HG03520 (cell line): ENCODE results near the gene ADD3.

Experiments used
- ATAC-seq: cut with Tn5 transposase; IDR thresholded peaks from one replicate; pipeline ENCODE4 v1.9.1; 2021; ENCODE audit warnings: mild to moderate bottlenecking, moderate library complexity; ENCODE audit not compliant: unreplicated experiment

Gene ADD3, protein sequence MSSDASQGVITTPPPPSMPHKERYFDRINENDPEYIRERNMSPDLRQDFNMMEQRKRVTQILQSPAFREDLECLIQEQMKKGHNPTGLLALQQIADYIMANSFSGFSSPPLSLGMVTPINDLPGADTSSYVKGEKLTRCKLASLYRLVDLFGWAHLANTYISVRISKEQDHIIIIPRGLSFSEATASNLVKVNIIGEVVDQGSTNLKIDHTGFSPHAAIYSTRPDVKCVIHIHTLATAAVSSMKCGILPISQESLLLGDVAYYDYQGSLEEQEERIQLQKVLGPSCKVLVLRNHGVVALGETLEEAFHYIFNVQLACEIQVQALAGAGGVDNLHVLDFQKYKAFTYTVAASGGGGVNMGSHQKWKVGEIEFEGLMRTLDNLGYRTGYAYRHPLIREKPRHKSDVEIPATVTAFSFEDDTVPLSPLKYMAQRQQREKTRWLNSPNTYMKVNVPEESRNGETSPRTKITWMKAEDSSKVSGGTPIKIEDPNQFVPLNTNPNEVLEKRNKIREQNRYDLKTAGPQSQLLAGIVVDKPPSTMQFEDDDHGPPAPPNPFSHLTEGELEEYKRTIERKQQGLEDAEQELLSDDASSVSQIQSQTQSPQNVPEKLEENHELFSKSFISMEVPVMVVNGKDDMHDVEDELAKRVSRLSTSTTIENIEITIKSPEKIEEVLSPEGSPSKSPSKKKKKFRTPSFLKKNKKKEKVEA

GRCh38 chr10:110007701-110008517 lies at the start of gene ADD3:
ADD3 (plus strand) TSS chr10:110007984; CDS start chr10:110100654, 92,670 bp downstream.
- peak; percentile 32 for ATAC-seq

DNA sequence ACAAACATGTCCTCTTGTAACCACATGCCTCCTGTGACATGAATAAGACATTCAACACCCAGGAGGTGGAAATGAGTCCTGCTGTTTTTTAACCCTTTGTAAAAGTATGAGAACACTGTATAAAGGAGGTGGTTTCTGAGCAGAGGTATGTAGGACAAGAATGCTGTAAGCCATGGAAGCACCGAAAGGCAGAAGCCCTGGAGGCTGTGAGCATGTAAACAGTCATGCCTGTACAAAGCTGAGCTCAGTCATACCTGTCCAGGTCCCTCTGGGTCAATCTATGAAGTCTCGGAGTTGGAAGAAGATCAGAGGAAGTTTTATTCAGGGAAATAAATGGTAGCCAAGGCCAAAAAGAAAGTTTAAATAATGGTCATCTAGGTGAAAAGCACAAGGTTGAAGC lies 49.7 kb upstream of the ADD3 start:
- no peak for ATAC-seq

DNA sequence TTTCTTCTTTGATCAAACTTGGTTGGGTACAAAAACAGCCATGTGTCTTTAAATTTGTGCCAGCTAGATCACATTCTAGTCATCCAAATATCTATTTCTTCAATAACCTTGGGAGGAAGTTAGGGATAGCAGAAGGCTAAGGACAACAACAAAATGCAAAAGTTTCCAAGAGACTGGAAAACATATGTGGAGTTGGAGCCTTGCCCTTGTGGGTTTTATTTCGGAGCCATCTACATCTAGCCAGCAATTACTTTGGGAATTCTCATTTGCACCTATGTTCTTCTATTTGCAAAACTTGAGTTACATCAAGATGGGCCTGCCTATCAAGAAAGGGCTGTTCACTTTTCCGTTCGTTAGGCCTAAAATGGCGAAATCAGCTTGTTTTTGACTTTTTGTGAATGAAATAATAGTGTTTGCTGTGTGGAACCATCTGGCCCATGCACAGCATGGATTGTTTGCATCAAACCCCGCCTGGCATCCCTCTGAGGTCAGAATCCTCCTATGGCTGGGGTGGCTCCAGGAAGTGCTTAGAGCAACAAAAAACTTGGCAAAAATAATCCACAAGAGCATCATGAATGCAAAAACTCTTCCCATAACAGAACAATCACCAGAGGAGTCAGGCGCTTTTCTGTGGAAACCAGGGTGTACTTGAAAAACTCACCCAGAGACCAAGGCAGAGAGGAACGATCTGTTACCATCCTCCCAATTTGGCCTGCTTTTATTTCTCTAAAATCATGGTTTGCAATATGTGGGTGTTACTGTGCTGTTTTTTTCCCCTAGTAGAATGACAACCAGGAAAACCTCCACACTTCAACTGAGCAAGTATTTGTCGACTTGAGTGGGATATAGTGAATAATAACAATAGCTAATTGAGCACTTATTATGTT lies 48.3 kb upstream of the ADD3 start:
- no peak for ATAC-seq

- ATAC-seq, result no peak
Measured at GRCh38 chr10:109960682-109961081, 47.1 kb upstream of the ADD3 start.

DNA sequence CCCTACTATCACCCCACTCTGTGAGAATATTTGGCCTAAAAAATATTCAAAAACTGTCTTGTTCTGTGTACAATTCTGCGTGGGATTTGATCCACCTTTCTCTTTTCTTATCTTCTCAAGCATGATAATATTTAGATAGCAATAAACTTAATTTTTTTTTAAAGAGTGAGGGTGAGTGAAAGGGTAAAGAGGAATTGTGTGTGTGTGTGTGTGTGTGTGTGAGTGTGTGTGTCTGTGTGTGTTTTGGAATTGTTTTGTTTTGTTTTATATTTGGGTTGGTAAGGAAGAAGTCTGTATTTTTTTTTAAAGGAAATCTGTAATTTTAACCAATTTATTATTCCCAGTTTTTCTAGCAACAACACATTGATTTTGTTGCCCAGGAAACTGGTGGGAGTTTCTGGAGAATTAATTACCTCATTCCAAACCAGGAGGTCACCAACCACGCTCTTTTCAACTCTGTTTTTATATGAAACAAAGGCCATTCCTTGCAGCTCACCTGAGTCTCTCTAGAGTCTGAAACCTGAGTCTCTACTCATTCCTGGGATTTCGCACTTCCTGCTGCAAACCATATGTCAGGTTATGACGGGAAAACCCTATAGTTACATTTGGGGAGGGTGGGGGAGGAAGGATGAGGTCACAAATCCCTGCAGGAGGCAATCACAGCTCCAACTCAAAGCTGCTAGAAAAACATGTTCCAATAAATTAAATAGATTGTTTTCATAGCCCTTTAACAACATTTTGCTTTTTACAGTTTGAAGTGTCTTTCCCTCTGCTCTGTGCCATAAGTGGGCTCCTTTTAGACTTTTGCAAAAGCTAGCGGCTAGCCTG lies 46.4 kb upstream of the ADD3 start:
- no peak for ATAC-seq

DNA sequence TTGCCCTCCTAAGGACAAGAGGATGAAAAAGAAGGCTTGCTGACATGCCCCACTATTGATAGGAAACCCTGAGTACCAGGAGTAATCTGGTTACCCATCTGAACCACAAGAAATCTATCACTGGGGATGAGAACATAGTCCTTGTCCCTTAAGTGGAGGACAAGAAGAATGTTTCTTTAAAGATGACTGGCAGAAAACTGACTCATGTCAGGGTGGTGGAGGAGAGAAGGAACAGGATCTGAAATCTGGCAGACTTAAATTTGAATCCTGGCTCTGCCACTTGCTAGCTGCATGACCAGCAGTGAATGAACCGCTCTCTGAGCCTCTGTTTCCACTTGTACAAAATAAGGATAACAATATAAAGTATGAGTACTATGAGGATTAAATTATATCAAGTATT lies 45.5 kb upstream of the ADD3 start:
- ATAC-seq, result no peak

DNA sequence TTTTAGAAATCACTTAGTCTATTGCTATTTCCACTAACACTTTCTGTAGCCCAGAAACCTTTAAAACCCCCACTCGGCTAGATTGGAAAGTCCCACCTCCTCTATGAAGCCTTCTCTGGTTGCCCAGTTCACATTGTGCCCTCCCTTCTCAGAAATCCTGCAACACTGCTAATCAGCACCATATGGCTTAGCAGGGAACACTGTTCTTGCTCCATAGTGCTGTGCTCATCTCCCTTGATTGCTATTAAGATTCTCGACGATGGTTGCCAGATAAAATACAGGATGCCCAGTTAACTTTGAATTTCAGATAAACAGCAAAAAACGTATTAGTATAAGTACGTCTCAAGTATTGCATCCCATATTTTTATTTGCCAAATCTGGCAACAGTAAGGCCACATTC lies 44.3 kb upstream of the ADD3 start:
- ATAC-seq, result no peak

DNA sequence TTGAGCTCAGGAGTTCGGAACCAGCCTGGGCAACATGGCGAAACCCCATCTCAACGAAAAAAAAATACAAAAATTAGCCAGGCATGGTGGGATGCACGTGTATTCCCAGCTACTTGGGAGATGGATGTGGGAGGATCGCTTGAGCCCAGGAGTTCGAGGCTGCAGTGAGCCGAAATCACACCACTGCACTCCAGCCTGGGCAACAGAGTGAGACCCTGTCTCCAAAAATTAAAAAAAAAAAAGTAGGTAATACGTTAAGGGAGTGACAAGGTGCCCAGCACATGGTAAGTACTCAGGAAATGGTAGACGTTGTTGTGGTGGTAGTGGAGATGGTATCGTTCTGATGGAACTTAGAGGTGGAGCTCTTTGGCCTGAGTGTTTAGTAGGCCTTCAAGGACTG lies 43.5 kb upstream of the ADD3 start:
- ATAC-seq, result no peak

DNA sequence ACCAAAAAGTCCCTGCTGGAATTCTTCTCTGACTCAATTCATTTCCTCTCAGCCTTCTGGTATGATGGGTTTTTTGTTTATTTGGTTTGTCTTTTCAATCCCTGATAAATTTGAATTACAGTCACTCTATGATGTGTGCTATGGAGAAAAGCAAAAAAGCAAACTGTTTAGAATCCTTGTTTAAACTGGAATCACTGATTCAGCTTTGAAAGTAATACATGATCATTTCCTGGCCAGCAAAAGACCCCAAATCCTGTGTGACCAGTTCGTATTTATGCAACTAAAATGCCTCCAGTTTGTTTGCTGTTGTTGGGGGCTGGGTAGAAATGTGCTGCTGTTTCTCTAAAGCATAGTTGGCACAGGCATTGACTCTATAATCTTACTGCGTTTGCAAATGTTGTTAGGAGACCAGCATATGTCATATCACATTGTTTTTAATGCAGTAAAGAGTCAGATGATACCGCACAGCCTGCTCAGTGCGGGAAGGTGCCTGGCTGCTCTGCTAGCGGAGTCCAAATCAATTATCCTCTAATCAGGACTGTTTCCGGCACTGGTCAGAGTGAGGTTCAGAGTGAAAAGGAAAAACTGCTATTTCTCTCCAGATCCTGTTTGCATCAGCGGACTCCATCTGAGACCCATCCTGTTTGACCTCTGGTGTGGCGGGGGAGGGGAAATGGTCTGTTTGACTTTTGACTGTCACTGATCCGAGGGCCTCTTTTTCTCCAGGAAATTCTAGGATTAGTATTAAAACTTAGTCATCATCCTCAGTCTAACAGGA lies 40.6 kb upstream of the ADD3 start:
- no peak for ATAC-seq

DNA sequence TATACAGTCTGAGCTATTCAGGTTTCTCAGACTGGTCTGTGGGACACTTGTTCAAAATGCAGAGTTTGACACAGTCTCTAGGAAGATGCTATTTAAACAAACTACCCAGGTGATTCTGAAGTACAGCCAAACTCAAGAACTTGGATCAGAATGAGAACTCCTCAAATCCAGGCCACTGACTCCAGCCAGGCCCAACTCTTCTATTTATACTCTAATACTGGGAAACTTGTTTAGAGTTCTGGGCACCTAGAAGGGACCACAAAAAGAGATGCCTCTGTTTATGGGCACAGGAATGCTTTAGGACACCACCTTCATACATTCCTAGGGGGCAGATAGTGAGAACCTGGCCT lies 40.1 kb upstream of the ADD3 start:
- no peak for ATAC-seq

GRCh38 chr10:109968953-109969759 lies 38.6 kb upstream of the ADD3 start:
- no peak for ATAC-seq

DNA sequence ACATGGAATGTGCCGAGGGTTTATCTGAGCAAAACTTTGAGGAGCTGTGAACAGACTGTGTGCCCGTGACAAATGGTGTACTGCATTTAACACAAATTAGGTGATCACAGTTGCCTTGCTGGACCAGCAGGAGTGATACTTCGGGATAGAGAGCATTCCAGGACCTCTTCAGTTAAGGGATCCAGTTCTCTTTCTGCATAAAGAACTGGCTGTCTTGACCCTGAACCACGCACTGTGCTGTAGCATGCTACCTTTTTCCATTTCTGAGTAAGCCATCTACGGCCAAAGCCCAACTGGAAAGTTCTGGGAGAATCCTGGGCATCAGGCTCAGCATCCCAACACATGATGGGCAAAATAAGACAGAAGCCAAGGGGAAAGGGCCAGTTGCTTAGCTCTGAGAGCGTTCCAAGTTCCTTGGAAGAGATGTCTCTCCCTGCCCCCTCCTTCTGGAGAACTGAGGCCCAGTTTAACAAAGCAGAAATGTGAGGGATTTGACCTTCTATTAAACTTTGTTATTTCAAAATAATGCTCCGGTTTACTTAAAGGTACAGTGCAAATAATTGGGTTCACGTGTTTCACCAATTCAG lies 37.9 kb upstream of the ADD3 start:
- ATAC-seq, result no peak

DNA sequence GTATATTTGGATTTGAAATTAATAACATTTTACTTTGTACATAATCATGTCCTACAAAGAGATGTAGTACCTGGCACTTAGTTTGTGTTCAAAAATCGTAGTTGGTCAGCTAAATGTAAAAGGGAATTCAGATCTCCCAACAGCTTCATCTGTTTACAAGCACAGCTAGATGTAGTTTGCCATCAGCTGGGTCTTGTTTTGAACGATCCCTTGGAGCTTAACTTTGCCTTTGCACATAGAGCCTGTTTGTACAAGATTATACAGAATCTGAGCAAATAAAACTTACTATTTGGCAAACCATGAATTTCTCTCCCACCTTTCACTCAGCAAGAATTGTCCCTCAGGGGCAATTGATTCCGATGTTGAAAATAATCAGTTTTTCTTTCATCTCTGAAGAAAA lies 36.1 kb upstream of the ADD3 start:
- no peak for ATAC-seq

- no peak for ATAC-seq
Measured at GRCh38 chr10:109972372-109973001, 35.3 kb upstream of the ADD3 start.

- no peak for ATAC-seq
Measured at GRCh38 chr10:109973326-109973829, 34.4 kb upstream of the ADD3 start.

DNA sequence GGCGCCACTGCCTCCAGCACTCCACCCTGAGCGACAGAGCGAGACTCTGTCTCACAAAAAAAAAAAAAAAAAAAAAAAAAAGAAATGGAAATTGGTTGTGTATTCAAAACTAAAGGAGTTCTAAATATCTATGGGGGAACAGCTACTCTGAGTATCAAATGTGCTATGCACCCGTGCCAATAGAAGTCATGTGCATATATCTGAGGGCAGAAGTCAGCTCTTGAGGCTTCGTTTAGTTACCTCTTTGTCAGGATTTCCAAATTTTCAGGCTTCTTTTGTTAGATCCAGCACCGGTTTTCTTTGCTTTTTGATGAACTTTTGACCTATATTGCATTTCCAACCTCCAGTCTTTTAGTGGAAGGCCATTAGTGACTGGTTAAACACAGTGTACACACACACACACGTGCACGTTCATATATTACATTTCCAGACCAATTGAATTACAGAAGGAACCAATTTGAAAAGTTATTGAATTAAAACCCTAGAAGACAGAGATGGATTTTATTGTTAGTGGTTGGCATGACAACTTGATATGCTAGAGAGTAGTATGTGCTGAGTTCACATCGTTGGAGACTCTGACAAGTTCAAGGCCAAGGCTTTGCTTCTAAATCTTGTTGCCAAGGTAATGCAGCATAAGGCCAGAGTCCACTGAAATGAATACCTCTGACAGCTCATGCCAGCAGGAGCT lies 33.1 kb upstream of the ADD3 start:
- no peak for ATAC-seq
